DOHH2 (cell line): Measurements from ENCODE around the gene ARFGEF3.
"Not testable (repeated sequence)": the region's sequence is repeated elsewhere in the genome, so short reads cannot be mapped to it uniquely, and the experiment has no call there.

Source experiments
- EZH2phosphoT487 ChIP-seq: fragments of 200-600 bp; sonication (generic); IDR thresholded peaks from 2 replicates; pipeline ENCODE4 v1.6.1; 2017; ENCODE audit warnings: borderline replicate concordance, mild to moderate bottlenecking, antibody characterized with exemption, low read length, moderate library complexity, mixed read lengths
- TF ChIP-seq, protein P1 (sequence below): fragments of 200-600 bp; sonication (generic); IDR thresholded peaks from one replicate; pipeline ENCODE4 v1.5.1; 2014; ENCODE audit warnings: antibody characterized with exemption, mild to moderate bottlenecking, low read depth, low read length; ENCODE audit not compliant: poor library complexity, severe bottlenecking

DNA sequence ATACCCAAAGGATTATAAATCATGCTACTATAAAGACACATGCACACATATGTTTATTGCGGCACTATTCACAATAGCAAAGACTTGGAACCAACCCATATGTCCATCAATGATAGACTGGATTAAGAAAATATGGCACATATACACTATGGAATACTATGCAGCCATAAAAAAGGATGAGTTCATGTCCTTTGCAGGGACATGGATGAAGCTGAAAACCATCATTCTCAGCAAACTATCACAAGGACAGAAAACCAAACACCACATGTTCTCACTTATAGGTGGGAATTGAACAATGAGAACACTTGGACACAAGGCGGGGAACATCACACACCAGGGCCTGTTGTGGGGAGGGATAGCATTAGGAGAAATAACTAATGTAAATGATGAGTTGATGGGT is 50.8 kb downstream of the ARFGEF3 start:
- TF ChIP-seq, protein P1, sequence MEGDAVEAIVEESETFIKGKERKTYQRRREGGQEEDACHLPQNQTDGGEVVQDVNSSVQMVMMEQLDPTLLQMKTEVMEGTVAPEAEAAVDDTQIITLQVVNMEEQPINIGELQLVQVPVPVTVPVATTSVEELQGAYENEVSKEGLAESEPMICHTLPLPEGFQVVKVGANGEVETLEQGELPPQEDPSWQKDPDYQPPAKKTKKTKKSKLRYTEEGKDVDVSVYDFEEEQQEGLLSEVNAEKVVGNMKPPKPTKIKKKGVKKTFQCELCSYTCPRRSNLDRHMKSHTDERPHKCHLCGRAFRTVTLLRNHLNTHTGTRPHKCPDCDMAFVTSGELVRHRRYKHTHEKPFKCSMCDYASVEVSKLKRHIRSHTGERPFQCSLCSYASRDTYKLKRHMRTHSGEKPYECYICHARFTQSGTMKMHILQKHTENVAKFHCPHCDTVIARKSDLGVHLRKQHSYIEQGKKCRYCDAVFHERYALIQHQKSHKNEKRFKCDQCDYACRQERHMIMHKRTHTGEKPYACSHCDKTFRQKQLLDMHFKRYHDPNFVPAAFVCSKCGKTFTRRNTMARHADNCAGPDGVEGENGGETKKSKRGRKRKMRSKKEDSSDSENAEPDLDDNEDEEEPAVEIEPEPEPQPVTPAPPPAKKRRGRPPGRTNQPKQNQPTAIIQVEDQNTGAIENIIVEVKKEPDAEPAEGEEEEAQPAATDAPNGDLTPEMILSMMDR, result not testable (repeated sequence)
- TF ChIP-seq EZH2phosphoT487, result not testable (repeated sequence)
